Urothelium cell line (cell line): ENCODE measurements around the gene AIFM2.
A peak's percentile ranks its signal among the peaks of the same experiment; 100 is the strongest.
"Not testable (repeated sequence)": the region's sequence is repeated elsewhere in the genome, so short reads cannot be mapped to it uniquely, and the experiment has no call there.

Experiments used
- DNase-seq: peaks from one replicate; pipeline ENCODE4 v3.0.0; 2011; ENCODE audit warnings: low spot score, mixed read lengths
- FAIRE-seq: peaks from 2 replicates; lab custom pipeline; 2011; peaks lifted over from hg19 to GRCh38; lab: Jason Lieb, UNC

The AIFM2 gene

GRCh38 chr10:70123817-70124216 is 8.8 kb downstream of the AIFM2 start:
- DNase-seq (no peak), FAIRE-seq (no peak)

GRCh38 chr10:70123166-70123565 is 9.5 kb downstream of the AIFM2 start:
- not testable (repeated sequence) for FAIRE-seq, DNase-seq

- FAIRE-seq (no peak), DNase-seq (no peak)
Measured at GRCh38 chr10:70122742-70123141, 9.9 kb downstream of the AIFM2 start.

- FAIRE-seq (no peak), DNase-seq (no peak)
Measured at GRCh38 chr10:70121281-70121949, 11.2 kb downstream of the AIFM2 start.

GRCh38 chr10:70120417-70120816 is 12.2 kb downstream of the AIFM2 start:
- no peak for DNase-seq
- peak; percentile 20 for FAIRE-seq

- FAIRE-seq = no peak
- DNase-seq = no peak
Measured at GRCh38 chr10:70119623-70120022, 13.0 kb downstream of the AIFM2 start.

- no peak for DNase-seq
- FAIRE-seq = no peak
Measured at GRCh38 chr10:70119197-70119596, 13.4 kb downstream of the AIFM2 start.

GRCh38 chr10:70118196-70118595 is 14.4 kb downstream of the AIFM2 start:
- FAIRE-seq (no peak), DNase-seq (no peak)

GRCh38 chr10:70117646-70118045 is 15.0 kb downstream of the AIFM2 start:
- FAIRE-seq = no peak
- DNase-seq = no peak

GRCh38 chr10:70115948-70116682 is 16.5 kb downstream of the AIFM2 start:
- FAIRE-seq (peak; percentile 40), DNase-seq (peak; percentile 84)

GRCh38 chr10:70114902-70115301 is 17.7 kb downstream of the AIFM2 start:
- DNase-seq (no peak), FAIRE-seq (no peak)

GRCh38 chr10:70112071-70112470 is 20.6 kb downstream of the AIFM2 start:
- FAIRE-seq = no peak

GRCh38 chr10:70111496-70111895 is 21.1 kb downstream of the AIFM2 start:
- DNase-seq = no peak
- FAIRE-seq = no peak

More at GRCh38 chr10:70112071-70112470, 20.6 kb downstream of the AIFM2 start:
- no peak for DNase-seq

- DNase-seq (no peak), FAIRE-seq (no peak)
Measured at GRCh38 chr10:70109064-70109729, 23.4 kb downstream of the AIFM2 start.

- DNase-seq (peak; percentile 45), FAIRE-seq (peak; percentile 5)
Measured at GRCh38 chr10:70106958-70107791, 25.4 kb downstream of the AIFM2 start.

- FAIRE-seq = no peak
Measured at GRCh38 chr10:70101668-70102067, 31.0 kb downstream of the AIFM2 start.

GRCh38 chr10:70101068-70101562 is 31.5 kb downstream of the AIFM2 start:
- not testable (repeated sequence) for FAIRE-seq, DNase-seq

More at GRCh38 chr10:70101668-70102067, 31.0 kb downstream of the AIFM2 start:
- DNase-seq = no peak

- FAIRE-seq (no peak), DNase-seq (no peak)
Measured at GRCh38 chr10:70098271-70098670, 34.4 kb downstream of the AIFM2 start.

- DNase-seq = no peak
- no peak for FAIRE-seq
Measured at GRCh38 chr10:70097459-70097858, 35.2 kb downstream of the AIFM2 start.

- FAIRE-seq (no peak), DNase-seq (no peak)
Measured at GRCh38 chr10:70096705-70097420, 35.8 kb downstream of the AIFM2 start.
